Astrocyte (in vitro differentiated cells and primary cell): ENCODE data around the gene STAB1. TPM values are rescaled to one million over a fixed set of nuclear protein-coding genes. Genes with fewer than 3 reads are reported as not detected.

ENCODE experiments used
- DNase-seq: peaks from one replicate; pipeline ENCODE4 v3.0.0-alpha.2; 2010; ENCODE audit warnings: low read depth
- FAIRE-seq: peaks from 2 replicates; lab custom pipeline; 2011; peaks lifted over from hg19 to GRCh38; lab: Jason Lieb, UNC
- H2AFZ ChIP-seq: 2 replicates; pipeline ENCODE4 v1.6.0; 2012; ENCODE audit warnings: low read depth, low read length, inconsistent platforms
- H3K27ac ChIP-seq: 2 replicates; pipeline ENCODE4 v1.5.1; 2011; ENCODE audit warnings: low read depth, low read length, inconsistent platforms
- H3K27me3 ChIP-seq: 2 replicates; pipeline ENCODE4 v1.6.0; 2011; ENCODE audit warnings: low read length, inconsistent platforms; ENCODE audit not compliant: insufficient read depth
- H3K36me3 ChIP-seq: 2 replicates; pipeline ENCODE4 v1.5.1; 2011; ENCODE audit warnings: low read length, inconsistent platforms; ENCODE audit not compliant: insufficient read depth
- H3K4me1 ChIP-seq: 2 replicates; pipeline ENCODE4 v1.5.1; 2011; ENCODE audit warnings: low read length, inconsistent platforms; ENCODE audit not compliant: insufficient read depth
- H3K4me2 ChIP-seq: 2 replicates; pipeline ENCODE4 v1.6.0; 2012; ENCODE audit warnings: low read length, inconsistent platforms
- H3K4me3 ChIP-seq: 2 replicates; pipeline ENCODE4 v1.5.1; 2011; ENCODE audit warnings: low read depth, mild to moderate bottlenecking, low read length, inconsistent platforms; ENCODE audit not compliant: insufficient read depth
- H3K79me2 ChIP-seq: 2 replicates; pipeline ENCODE4 v1.6.0; 2012; ENCODE audit warnings: mild to moderate bottlenecking, low read length, inconsistent platforms; ENCODE audit not compliant: insufficient read depth
- H3K9ac ChIP-seq: 2 replicates; pipeline ENCODE4 v1.6.0; 2012; ENCODE audit warnings: mild to moderate bottlenecking, low read length, inconsistent platforms
- H3K9me3 ChIP-seq: 2 replicates; pipeline ENCODE4 v1.5.1; 2012; ENCODE audit warnings: low read depth, mild to moderate bottlenecking, low read length, inconsistent platforms; ENCODE audit not compliant: insufficient read depth
- H4K20me1 ChIP-seq: 2 replicates; pipeline ENCODE4 v1.6.0; 2012; ENCODE audit warnings: low read length, inconsistent platforms; ENCODE audit not compliant: insufficient read depth
- H3K27ac Mint-ChIP-seq: one replicate; pipeline ENCODE4 v1.8.0; 2021; ENCODE audit warnings: mild to moderate bottlenecking, mixed read lengths; ENCODE audit not compliant: unreplicated experiment
- H3K27me3 Mint-ChIP-seq: one replicate; pipeline ENCODE4 v1.8.0; 2021; ENCODE audit warnings: low read depth, mixed read lengths; ENCODE audit not compliant: unreplicated experiment
- H3K36me3 Mint-ChIP-seq: one replicate; pipeline ENCODE4 v1.8.0; 2021; ENCODE audit warnings: low read depth, mixed read lengths; ENCODE audit not compliant: unreplicated experiment
- H3K4me1 Mint-ChIP-seq: one replicate; pipeline ENCODE4 v1.8.0; 2021; ENCODE audit warnings: low read depth, mixed read lengths; ENCODE audit not compliant: unreplicated experiment
- H3K4me3 Mint-ChIP-seq: one replicate; pipeline ENCODE4 v1.8.0; 2021; ENCODE audit warnings: mild to moderate bottlenecking, moderate library complexity, mixed read lengths; ENCODE audit not compliant: unreplicated experiment
- H3K9me3 Mint-ChIP-seq: one replicate; pipeline ENCODE4 v1.8.0; 2021; ENCODE audit warnings: mild to moderate bottlenecking, mixed read lengths; ENCODE audit not compliant: unreplicated experiment
- EZH2 ChIP-seq: IDR thresholded peaks from 2 replicates; pipeline ENCODE4 v1.6.1; 2012; ENCODE audit warnings: mild to moderate bottlenecking, low read length, inconsistent platforms; ENCODE audit not compliant: insufficient read depth
- total RNA-seq: library from RNA; stranded (reverse); gene quantifications from 2 replicates; pipeline ENCODE4 v1.2.1, GENCODE V29; 2021
- TF ChIP-seq, protein P1 (sequence below): IDR thresholded peaks from 2 replicates; pipeline ENCODE4 v1.5.1; 2011; ENCODE audit warnings: low read depth, mild to moderate bottlenecking, inconsistent platforms, low read length, moderate library complexity; ENCODE audit not compliant: insufficient read depth

The STAB1 gene
- total RNA-seq, 1 donor from 2014 or later = 0.39 TPM

- H3K4me1 Mint-ChIP-seq = peaks cover 11% of the 10 kb centered on the region
- Histone ChIP-seq H4K20me1 (peaks cover 53% of the 10 kb centered on the region), H3K27ac (no peak overlapping the region), H3K9ac (no peak overlapping the region), H3K79me2 (no peaks in the 10 kb centered on the region), H3K4me1 (peaks cover 6% of the 10 kb centered on the region), H3K27me3 (no peaks in the 10 kb centered on the region), H3K4me2 (no peak overlapping the region), H3K4me3 (no peak overlapping the region), H3K9me3 (no peaks in the 10 kb centered on the region), H3K36me3 (peaks cover 34% of the 10 kb centered on the region), H2AFZ (no peak overlapping the region)
- H3K4me3 Mint-ChIP-seq = no peak overlapping the region
- DNase-seq (no peak), FAIRE-seq (no peak)
- peak overlapping the region; percentile 26 for H3K27ac Mint-ChIP-seq
- H3K9me3 Mint-ChIP-seq = no peaks in the 10 kb centered on the region
- peaks cover 37% of the 10 kb centered on the region for H3K36me3 Mint-ChIP-seq
- no peaks in the 10 kb centered on the region for H3K27me3 Mint-ChIP-seq
- TF ChIP-seq, protein P1, sequence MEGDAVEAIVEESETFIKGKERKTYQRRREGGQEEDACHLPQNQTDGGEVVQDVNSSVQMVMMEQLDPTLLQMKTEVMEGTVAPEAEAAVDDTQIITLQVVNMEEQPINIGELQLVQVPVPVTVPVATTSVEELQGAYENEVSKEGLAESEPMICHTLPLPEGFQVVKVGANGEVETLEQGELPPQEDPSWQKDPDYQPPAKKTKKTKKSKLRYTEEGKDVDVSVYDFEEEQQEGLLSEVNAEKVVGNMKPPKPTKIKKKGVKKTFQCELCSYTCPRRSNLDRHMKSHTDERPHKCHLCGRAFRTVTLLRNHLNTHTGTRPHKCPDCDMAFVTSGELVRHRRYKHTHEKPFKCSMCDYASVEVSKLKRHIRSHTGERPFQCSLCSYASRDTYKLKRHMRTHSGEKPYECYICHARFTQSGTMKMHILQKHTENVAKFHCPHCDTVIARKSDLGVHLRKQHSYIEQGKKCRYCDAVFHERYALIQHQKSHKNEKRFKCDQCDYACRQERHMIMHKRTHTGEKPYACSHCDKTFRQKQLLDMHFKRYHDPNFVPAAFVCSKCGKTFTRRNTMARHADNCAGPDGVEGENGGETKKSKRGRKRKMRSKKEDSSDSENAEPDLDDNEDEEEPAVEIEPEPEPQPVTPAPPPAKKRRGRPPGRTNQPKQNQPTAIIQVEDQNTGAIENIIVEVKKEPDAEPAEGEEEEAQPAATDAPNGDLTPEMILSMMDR = peak; percentile 13
- no peak for TF ChIP-seq EZH2
Measured at GRCh38 chr3:52481819-52482521, 13.2 kb upstream of the STAB1 start.

- Histone ChIP-seq H3K9me3 (no peaks in the 10 kb centered on the region), H3K4me2 (no peak overlapping the region), H3K4me3 (no peak overlapping the region), H3K27ac (no peak overlapping the region), H3K9ac (no peak overlapping the region), H3K36me3 (peaks cover 29% of the 10 kb centered on the region), H4K20me1 (peaks cover 43% of the 10 kb centered on the region), H3K4me1 (peaks cover 6% of the 10 kb centered on the region), H3K79me2 (no peaks in the 10 kb centered on the region), H3K27me3 (no peaks in the 10 kb centered on the region), H2AFZ (no peak overlapping the region)
- DNase-seq (no peak), FAIRE-seq (no peak)
- TF ChIP-seq, protein P1 = no peak
- no peak for TF ChIP-seq EZH2
- peaks cover 32% of the 10 kb centered on the region for H3K36me3 Mint-ChIP-seq
- H3K27ac Mint-ChIP-seq = peak overlapping the region; percentile 85
- H3K9me3 Mint-ChIP-seq = no peaks in the 10 kb centered on the region
- H3K27me3 Mint-ChIP-seq = no peaks in the 10 kb centered on the region
- peaks cover 11% of the 10 kb centered on the region for H3K4me1 Mint-ChIP-seq
- no peak overlapping the region for H3K4me3 Mint-ChIP-seq
Measured at GRCh38 chr3:52483081-52483480, 12.1 kb upstream of the STAB1 start.
